Thyroid gland (tissue), 4 donors: ENCODE data around the gene ZFAND3. TPM values are rescaled to one million over a fixed set of nuclear protein-coding genes. Genes with fewer than 3 reads are reported as not detected.

Experiments
- DNase-seq, 2 donors: peaks; one replicate each; pipeline ENCODE4 v3.0.0-alpha.2; 2019
- H3K27ac ChIP-seq, 3 donors: fragments of 200-600 bp; sonication (generic); 1 replicate in 2 of 3; 2 replicates in 1 of 3; pipeline ENCODE4 v1.5.1; 2016 to 2019; ENCODE audit warnings: mild to moderate bottlenecking in 1 of 3, moderate library complexity in 1 of 3
- H3K27me3 ChIP-seq: fragments of 200-600 bp; sonication (generic); one replicate; pipeline ENCODE4 v1.5.1; 2019
- H3K36me3 ChIP-seq, 2 donors: fragments of 200-600 bp; sonication (generic); one replicate each; pipeline ENCODE4 v1.5.1; 2016 to 2019
- H3K4me1 ChIP-seq, 2 donors: fragments of 200-600 bp; sonication (generic); one replicate each; pipeline ENCODE4 v1.5.1; 2017 to 2019
- H3K4me3 ChIP-seq, 3 donors: fragments of 200-600 bp; sonication (generic); replicated peaks in 1 of 3; 1 replicate in 2 of 3; 2 replicates in 1 of 3; pipeline ENCODE4 v1.5.1; 2016; ENCODE audit warnings: mild to moderate bottlenecking in 1 of 3
- H3K9me3 ChIP-seq: fragments of 200-600 bp; sonication (generic); one replicate; pipeline ENCODE4 v1.5.1; 2017
- POLR2A ChIP-seq, 2 donors: fragments of 450-650 bp; IDR thresholded peaks; one replicate each; pipeline ENCODE4 v1.6.1; 2017; ENCODE audit warnings: antibody characterized with exemption in 2 of 2, mild to moderate bottlenecking in 2 of 2, moderate library complexity in 1 of 2
- WGBS, 2 donors: methylation state at CpG; one replicate each; pipeline ENCODE4 v1.1.5; 2017; 5-methylcytosine and 5-hydroxymethylcytosine counted together
- intact Hi-C: fragments of 100-400 bp; cut with DNase I; formaldehyde crosslinking; loops from one replicate; pipeline ENCODE4 v1.15.1; 2023
- total RNA-seq, 4 donors: library from RNA; depleted of rRNA; stranded (reverse); fragments of >200 nt; gene quantifications; one replicate each; pipeline ENCODE4 v1.2.3, GENCODE V29; 2016
- TF ChIP-seq, protein P1 (sequence below), 6 experiments: fragments of 200-600 bp in 3 of 6; fragments of 450-650 bp in 3 of 6; sonication (generic) in 3 of 6; IDR thresholded peaks; one replicate each; pipeline ENCODE4 v1.5.1; 2016 to 2019; ENCODE audit warnings: antibody characterized with exemption in 6 of 6, mild to moderate bottlenecking in 2 of 6, inconsistent platforms in 1 of 6, moderate library complexity in 1 of 6

Gene ZFAND3
- total RNA-seq, 4 donors from 2014 or later = 41.3 to 57.7 (median 55.9) TPM

DNA sequence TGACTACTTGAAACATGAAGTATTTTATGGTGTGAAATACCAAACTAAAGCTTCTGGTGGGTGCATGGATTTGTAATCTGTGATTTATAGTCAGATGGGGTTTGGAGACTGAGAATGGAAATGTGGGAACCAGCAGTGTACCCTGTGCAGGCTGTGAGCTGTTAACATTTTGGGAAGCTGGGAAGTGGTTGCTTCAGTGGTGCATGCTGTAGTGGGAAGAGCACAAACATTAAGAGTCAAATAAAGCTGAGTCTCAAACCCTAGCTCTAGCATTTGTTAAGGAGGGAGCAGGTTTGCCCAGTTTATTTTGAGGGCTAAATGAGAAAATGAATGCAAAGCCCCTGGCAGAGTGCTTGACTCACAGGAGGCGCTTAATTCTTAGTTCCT lies 235.7 kb downstream of the ZFAND3 start:
- no peak overlapping the region for H3K27ac ChIP-seq
- no peaks in the 10 kb centered on the region for H3K36me3 ChIP-seq
- DNase-seq = no peak
- WGBS, 2 donors = 96 to 100% methylated on average over 1 of the region's 1 CpG
- no peaks in the 10 kb centered on the region for H3K9me3 ChIP-seq
- TF ChIP-seq, protein P1, sequence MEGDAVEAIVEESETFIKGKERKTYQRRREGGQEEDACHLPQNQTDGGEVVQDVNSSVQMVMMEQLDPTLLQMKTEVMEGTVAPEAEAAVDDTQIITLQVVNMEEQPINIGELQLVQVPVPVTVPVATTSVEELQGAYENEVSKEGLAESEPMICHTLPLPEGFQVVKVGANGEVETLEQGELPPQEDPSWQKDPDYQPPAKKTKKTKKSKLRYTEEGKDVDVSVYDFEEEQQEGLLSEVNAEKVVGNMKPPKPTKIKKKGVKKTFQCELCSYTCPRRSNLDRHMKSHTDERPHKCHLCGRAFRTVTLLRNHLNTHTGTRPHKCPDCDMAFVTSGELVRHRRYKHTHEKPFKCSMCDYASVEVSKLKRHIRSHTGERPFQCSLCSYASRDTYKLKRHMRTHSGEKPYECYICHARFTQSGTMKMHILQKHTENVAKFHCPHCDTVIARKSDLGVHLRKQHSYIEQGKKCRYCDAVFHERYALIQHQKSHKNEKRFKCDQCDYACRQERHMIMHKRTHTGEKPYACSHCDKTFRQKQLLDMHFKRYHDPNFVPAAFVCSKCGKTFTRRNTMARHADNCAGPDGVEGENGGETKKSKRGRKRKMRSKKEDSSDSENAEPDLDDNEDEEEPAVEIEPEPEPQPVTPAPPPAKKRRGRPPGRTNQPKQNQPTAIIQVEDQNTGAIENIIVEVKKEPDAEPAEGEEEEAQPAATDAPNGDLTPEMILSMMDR (IDR thresholded peaks at IDR 0.05) = no peak
- TF ChIP-seq POLR2A (IDR thresholded peaks at IDR 0.05) = no peak
- H3K4me3 ChIP-seq = no peak overlapping the region
- H3K27me3 ChIP-seq = no peaks in the 10 kb centered on the region
- intact Hi-C loops = no loop called here
- H3K4me1 ChIP-seq = peaks cover 0 to 7% of the 10 kb centered on the region in 2 donors

DNA sequence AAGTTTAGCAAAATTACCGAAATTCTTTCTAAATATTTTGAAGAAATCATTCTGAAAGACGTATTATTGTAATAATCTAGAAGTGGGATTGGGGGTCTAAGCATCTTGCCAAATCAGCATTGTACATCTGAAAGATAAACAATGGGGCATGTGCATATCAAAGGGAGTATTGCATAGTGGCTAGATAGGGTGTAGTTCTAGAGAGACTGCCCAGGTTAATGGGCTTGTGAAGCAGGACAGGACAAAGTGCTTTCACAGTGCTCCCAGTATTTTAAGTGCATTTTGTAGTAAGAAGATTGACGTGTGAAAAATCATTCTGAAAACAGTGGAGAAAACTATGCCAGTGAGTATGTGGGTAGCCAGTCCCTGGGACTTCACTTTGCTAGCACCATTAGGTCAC lies 236.8 kb downstream of the ZFAND3 start:
- peaks cover 0 to 1% of the 10 kb centered on the region in 2 donors for H3K36me3 ChIP-seq
- DNase-seq = no peak
- WGBS, 2 donors = 85 to 94% methylated on average over 3 of the region's 3 CpGs
- intact Hi-C loops = no loop called here
- no peak overlapping the region for H3K4me3 ChIP-seq
- no peaks in the 10 kb centered on the region for H3K9me3 ChIP-seq
- TF ChIP-seq POLR2A (IDR thresholded peaks at IDR 0.05) = no peak
- TF ChIP-seq, protein P1 (IDR thresholded peaks at IDR 0.05) = no peak
- H3K27ac ChIP-seq = no peak overlapping the region
- H3K27me3 ChIP-seq = no peaks in the 10 kb centered on the region
- H3K4me1 ChIP-seq = peaks cover 0 to 7% of the 10 kb centered on the region in 2 donors

DNA sequence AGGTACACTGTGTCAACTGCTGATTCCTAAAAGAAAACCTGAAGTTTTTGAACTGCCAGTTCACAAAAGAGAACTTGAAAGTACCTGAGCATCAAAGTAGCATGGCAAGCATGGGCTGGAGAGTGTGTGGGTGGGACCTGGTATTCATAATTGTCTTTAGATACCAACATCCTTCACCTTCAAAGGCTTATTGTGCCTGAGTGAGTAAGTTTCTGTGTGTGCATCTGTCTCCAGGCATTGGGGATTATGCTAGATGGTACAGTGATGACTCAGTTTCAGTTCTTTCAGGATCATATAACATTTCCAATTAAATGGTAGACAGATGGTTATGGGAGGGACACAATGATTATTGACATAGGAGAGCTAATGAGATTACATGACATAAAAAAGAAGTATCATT lies 238.5 kb downstream of the ZFAND3 start:
- intact Hi-C loops = no loop called here
- TF ChIP-seq, protein P1 (IDR thresholded peaks at IDR 0.05) = no peak
- TF ChIP-seq POLR2A (IDR thresholded peaks at IDR 0.05) = no peak
- DNase-seq = no peak
- Histone ChIP-seq H3K4me1 (peaks cover 0 to 7% of the 10 kb centered on the region in 2 donors), H3K27me3 (no peaks in the 10 kb centered on the region), H3K4me3 (no peak overlapping the region), H3K36me3 (peaks cover 9 to 16% of the 10 kb centered on the region in 2 donors), H3K27ac (no peak overlapping the region), H3K9me3 (no peaks in the 10 kb centered on the region)

DNA sequence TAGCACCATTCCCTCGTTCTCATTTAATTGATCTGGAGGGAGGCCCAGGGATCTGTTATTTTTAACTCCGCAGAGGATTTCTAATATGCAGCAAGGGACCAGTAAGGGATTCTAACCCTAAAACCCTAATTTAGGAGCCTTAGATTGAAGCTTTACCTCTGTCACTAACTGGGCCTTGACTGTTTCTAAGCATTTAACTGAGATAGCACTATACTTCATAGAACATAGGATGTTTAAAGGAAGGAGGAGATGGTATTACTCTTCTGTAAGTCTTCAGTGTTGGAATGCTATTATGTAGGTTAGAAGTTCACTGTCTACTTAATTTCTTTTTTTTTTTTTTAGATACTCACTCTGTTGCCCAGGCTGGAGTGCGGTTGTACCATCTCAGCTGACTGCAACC lies 242.5 kb downstream of the ZFAND3 start:
- intact Hi-C loops = no loop called here
- Histone ChIP-seq H3K4me1 (no peaks in the 10 kb centered on the region), H3K27me3 (no peaks in the 10 kb centered on the region), H3K4me3 (no peak overlapping the region), H3K27ac (no peak overlapping the region), H3K36me3 (peaks cover 9 to 16% of the 10 kb centered on the region in 2 donors), H3K9me3 (no peaks in the 10 kb centered on the region)
- no peak for DNase-seq
- no peak for TF ChIP-seq POLR2A (IDR thresholded peaks at IDR 0.05)
- TF ChIP-seq, protein P1 (IDR thresholded peaks at IDR 0.05) = no peak
- 91 to 97% methylated on average over 3 of the region's 3 CpGs for WGBS, 2 donors

DNA sequence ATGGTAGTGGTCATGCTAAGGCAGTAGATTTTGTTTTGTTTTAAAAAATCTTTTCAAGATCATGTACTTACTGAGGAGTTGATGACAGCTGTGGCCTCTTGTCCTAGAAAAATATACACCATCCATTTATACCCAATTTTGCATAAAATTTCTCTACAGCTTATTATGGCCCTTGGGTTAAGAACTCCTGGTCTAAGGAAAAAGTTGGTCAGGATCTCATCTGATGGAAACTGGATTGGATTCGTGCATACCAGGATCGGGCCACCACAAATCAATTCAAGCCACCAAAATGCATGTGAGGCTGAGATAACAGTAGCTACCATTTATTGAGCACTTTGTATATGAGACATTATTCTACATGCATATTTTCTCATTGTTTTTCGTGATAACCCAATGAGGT lies 244.4 kb downstream of the ZFAND3 start:
- TF ChIP-seq, protein P1 (IDR thresholded peaks at IDR 0.05) = no peak
- no peak for TF ChIP-seq POLR2A (IDR thresholded peaks at IDR 0.05)
- no peaks in the 10 kb centered on the region for H3K27me3 ChIP-seq
- H3K4me1 ChIP-seq = peaks cover 0 to 6% of the 10 kb centered on the region in 2 donors
- H3K36me3 ChIP-seq = peaks cover 9 to 16% of the 10 kb centered on the region in 2 donors
- no peak for DNase-seq
- H3K4me3 ChIP-seq = no peak overlapping the region
- no peaks in the 10 kb centered on the region for H3K9me3 ChIP-seq
- WGBS, 2 donors = 93 to 98% methylated on average over 3 of the region's 3 CpGs
- H3K27ac ChIP-seq = no peak overlapping the region
- intact Hi-C loops = no loop called here
